HepG2 (cell line): ENCODE data around the gene HYAL2. TPM values are rescaled to one million over a fixed set of nuclear protein-coding genes. Genes with fewer than 3 reads are reported as not detected.

Experiments used
- GATAD1 ChIP-seq: IDR thresholded peaks from 2 replicates; pipeline ENCODE4 v1.6.1; 2016; ENCODE audit warnings: missing genetic modification reagents, missing compliant biosample characterization
- IKZF4 ChIP-seq: sonication (generic); formaldehyde crosslinking; IDR thresholded peaks from 2 replicates; pipeline ENCODE4 v1.5.1; 2020; ENCODE audit warnings: borderline replicate concordance, mild to moderate bottlenecking, low read depth, missing genetic modification reagents; ENCODE audit errors: not compliant biosample characterization
- KLF16 ChIP-seq, 2 experiments: sonication (generic) in 1 of 2; formaldehyde crosslinking in 1 of 2; IDR thresholded peaks; 2 replicates each; pipeline versions ENCODE4 v1.6.1 to v1.8.0; 2016 to 2023; ENCODE audit warnings: missing genetic modification reagents in 2 of 2, missing compliant biosample characterization in 1 of 2
- MED8 ChIP-seq: sonication (generic); formaldehyde crosslinking; IDR thresholded peaks from 2 replicates; pipeline ENCODE4 v1.8.1; 2023; ENCODE audit warnings: mild to moderate bottlenecking, missing genetic modification reagents; ENCODE audit not compliant: insufficient replicate concordance
- NFE2 ChIP-seq: sonication (generic); formaldehyde crosslinking; IDR thresholded peaks from 2 replicates; pipeline ENCODE4 v1.4.0; 2020; ENCODE audit warnings: missing genetic modification reagents
- NFE2L1 ChIP-seq: sonication (generic); formaldehyde crosslinking; IDR thresholded peaks from 2 replicates; pipeline ENCODE4 v1.4.0; 2020; ENCODE audit warnings: missing genetic modification reagents, mild to moderate bottlenecking, borderline replicate concordance
- POLR2AphosphoS2 ChIP-seq: IDR thresholded peaks from 2 replicates; pipeline ENCODE4 v1.6.1; 2011; ENCODE audit warnings: low read depth, low read length, improper control_type of control experiment
- RXRA ChIP-seq: sonication (generic); formaldehyde crosslinking; IDR thresholded peaks from 2 replicates; pipeline ENCODE4 v1.5.1; 2020; ENCODE audit warnings: missing genetic modification reagents
- TAF15 ChIP-seq: fragments of 200-400 bp; formaldehyde crosslinking; IDR thresholded peaks from one replicate; pipeline ENCODE4 v1.6.1; 2018; ENCODE audit warnings: mild to moderate bottlenecking, low read depth, low read length; ENCODE audit not compliant: poor library complexity, severe bottlenecking
- ZKSCAN1 ChIP-seq: fragments of 150-350 bp; IDR thresholded peaks from 2 replicates; pipeline ENCODE4 v1.6.1; 2014; ENCODE audit warnings: low read length
- ZNF230 ChIP-seq: sonication (generic); formaldehyde crosslinking; IDR thresholded peaks from 2 replicates; pipeline ENCODE4 v1.4.0; 2020; ENCODE audit warnings: mild to moderate bottlenecking, missing genetic modification reagents
- ZNF337 ChIP-seq: sonication (generic); formaldehyde crosslinking; IDR thresholded peaks from 2 replicates; pipeline ENCODE4 v1.5.1; 2020; ENCODE audit warnings: missing genetic modification reagents, low read depth, mild to moderate bottlenecking, borderline replicate concordance
- ZNF33A ChIP-seq: sonication (generic); formaldehyde crosslinking; IDR thresholded peaks from 2 replicates; pipeline ENCODE4 v1.5.1; 2020; ENCODE audit warnings: missing genetic modification reagents, mild to moderate bottlenecking, moderate library complexity, borderline replicate concordance
- ZNF543 ChIP-seq: sonication (generic); formaldehyde crosslinking; IDR thresholded peaks from 2 replicates; pipeline ENCODE4 v1.4.0; 2020; ENCODE audit warnings: mild to moderate bottlenecking, missing genetic modification reagents
- ZNF558 ChIP-seq: sonication (generic); formaldehyde crosslinking; IDR thresholded peaks from 2 replicates; pipeline ENCODE4 v1.9.0; 2022; ENCODE audit warnings: mild to moderate bottlenecking, missing genetic modification reagents, borderline replicate concordance
- ZNF660 ChIP-seq: sonication (generic); formaldehyde crosslinking; IDR thresholded peaks from 2 replicates; pipeline ENCODE4 v1.5.1; 2020; ENCODE audit warnings: mild to moderate bottlenecking, low read depth, missing genetic modification reagents, borderline replicate concordance
- polyA plus RNA-seq, 8 experiments: library from polyadenylated mRNA; depleted of rRNA in 3 of 8; stranded (reverse) in 7 of 8; unstranded in 1 of 8; fragments of >200 nt; fragmentation: Illumina TruSeq in 4 of 8; extraction: Trizol in 4 of 8; gene quantifications; 2 replicates each; pipeline versions ENCODE4 v1.2.1 to v1.2.3, GENCODE V29; 2011 to 2016; ENCODE audit warnings: low read depth in 4 of 8, missing spikeins in 1 of 8, mixed read lengths in 1 of 8; ENCODE audit not compliant: insufficient read depth in 1 of 8
- total RNA-seq, 5 experiments: library from RNA; depleted of rRNA; stranded (reverse); fragments of >200 nt; fragmentation: Illumina TruSeq; extraction: Trizol; gene quantifications; 2 replicates each; pipeline ENCODE4 v1.2.3, GENCODE V29; 2016; ENCODE audit warnings: low read depth in 1 of 5
- TF ChIP-seq, protein P1 (sequence below): sonication (generic); formaldehyde crosslinking; IDR thresholded peaks from 2 replicates; pipeline ENCODE4 v1.4.0; 2020; ENCODE audit warnings: mild to moderate bottlenecking, missing genetic modification reagents
- TF ChIP-seq, protein P2 (sequence below): sonication (generic); formaldehyde crosslinking; IDR thresholded peaks from 2 replicates; pipeline ENCODE4 v1.5.0; 2020; ENCODE audit warnings: mild to moderate bottlenecking, missing genetic modification reagents
- TF ChIP-seq, protein P3 (sequence below): sonication (generic); formaldehyde crosslinking; IDR thresholded peaks from 2 replicates; pipeline ENCODE4 v1.4.0; 2020; ENCODE audit warnings: low read depth, mild to moderate bottlenecking, missing genetic modification reagents
- TF ChIP-seq, protein P4 (sequence below): IDR thresholded peaks from 2 replicates; pipeline ENCODE4 v1.6.1; 2016; ENCODE audit warnings: mild to moderate bottlenecking, missing biosample characterization, missing genetic modification reagents
- TF ChIP-seq, protein P5 (sequence below): sonication (generic); formaldehyde crosslinking; IDR thresholded peaks from 2 replicates; pipeline ENCODE4 v1.8.1; 2023; ENCODE audit warnings: mild to moderate bottlenecking, missing genetic modification reagents, borderline replicate concordance

Gene HYAL2
- total and polyA plus RNA-seq, 2 of the 13 experiments (the other 11 are each of a cell fraction or from before 2014, with no cell fraction given), result 76.2 to 102 TPM

DNA sequence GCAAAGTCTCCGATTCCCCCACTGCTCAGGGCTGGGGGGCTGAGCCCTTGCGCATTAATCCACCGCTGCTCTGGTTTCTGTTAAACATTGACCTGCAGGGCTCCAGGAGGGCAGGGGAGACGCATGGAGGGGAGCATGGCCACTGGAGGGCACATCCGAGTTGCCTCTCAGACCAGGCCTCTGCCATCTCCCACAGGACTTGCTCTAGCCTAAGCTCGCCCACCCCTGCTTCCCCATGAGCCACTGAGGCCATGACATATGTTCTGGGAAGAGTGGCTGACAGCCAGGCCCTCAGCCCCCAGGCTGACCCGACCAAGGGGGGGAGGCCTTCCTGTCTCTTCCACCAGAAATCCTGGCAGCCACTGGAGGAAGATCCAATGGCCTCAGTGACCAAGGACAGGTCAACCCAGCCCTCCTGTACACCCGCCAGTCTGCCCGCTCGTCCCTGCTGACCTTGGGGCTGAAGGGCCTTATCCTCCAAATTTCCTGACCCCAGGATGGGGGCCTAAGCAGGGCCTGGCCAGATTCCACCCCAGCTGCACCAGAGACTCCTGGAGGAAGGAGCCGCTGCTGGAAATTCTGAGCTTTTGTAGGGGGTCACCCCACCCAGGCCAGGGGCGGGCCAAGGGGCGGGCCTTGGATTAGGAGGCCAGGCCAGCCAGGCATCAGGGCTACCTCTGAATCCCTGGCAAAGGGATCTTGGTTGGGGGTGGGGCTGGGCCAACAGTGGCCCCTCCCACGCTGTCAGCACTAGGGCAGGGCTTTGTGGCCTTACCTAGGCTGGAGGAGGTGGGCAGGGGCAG is 19.3 kb downstream of the HYAL2 start, which contains the start of gene HYAL1 (continued):
- TF ChIP-seq, protein P1, sequence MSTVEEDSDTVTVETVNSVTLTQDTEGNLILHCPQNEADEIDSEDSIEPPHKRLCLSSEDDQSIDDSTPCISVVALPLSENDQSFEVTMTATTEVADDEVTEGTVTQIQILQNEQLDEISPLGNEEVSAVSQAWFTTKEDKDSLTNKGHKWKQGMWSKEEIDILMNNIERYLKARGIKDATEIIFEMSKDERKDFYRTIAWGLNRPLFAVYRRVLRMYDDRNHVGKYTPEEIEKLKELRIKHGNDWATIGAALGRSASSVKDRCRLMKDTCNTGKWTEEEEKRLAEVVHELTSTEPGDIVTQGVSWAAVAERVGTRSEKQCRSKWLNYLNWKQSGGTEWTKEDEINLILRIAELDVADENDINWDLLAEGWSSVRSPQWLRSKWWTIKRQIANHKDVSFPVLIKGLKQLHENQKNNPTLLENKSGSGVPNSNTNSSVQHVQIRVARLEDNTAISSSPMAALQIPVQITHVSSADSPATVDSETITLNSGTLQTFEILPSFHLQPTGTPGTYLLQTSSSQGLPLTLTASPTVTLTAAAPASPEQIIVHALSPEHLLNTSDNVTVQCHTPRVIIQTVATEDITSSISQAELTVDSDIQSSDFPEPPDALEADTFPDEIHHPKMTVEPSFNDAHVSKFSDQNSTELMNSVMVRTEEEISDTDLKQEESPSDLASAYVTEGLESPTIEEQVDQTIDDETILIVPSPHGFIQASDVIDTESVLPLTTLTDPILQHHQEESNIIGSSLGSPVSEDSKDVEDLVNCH (CRISPR knock-in tag), result no peak; the same call in 1 of the 2 replicates
- TF ChIP-seq, protein P2, sequence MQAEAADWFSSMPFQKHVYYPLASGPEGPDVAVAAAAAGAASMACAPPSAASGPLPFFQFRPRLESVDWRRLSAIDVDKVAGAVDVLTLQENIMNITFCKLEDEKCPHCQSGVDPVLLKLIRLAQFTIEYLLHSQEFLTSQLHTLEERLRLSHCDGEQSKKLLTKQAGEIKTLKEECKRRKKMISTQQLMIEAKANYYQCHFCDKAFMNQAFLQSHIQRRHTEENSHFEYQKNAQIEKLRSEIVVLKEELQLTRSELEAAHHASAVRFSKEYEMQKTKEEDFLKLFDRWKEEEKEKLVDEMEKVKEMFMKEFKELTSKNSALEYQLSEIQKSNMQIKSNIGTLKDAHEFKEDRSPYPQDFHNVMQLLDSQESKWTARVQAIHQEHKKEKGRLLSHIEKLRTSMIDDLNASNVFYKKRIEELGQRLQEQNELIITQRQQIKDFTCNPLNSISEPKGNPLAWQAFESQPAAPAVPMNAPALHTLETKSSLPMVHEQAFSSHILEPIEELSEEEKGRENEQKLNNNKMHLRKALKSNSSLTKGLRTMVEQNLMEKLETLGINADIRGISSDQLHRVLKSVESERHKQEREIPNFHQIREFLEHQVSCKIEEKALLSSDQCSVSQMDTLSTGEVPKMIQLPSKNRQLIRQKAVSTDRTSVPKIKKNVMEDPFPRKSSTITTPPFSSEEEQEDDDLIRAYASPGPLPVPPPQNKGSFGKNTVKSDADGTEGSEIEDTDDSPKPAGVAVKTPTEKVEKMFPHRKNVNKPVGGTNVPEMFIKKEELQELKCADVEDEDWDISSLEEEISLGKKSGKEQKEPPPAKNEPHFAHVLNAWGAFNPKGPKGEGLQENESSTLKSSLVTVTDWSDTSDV (CRISPR knock-in tag), result no peak
- TF ChIP-seq NFE2L1 (CRISPR knock-in tag) (no peak), MED8 (CRISPR knock-in tag) (peak; percentile 49), ZKSCAN1 (0 out of 2 replicates have a peak, but pooled peaks have one; percentile 27), ZNF33A (peak; percentile 69; the same call in 1 of the 2 replicates), TAF15 (no peak), RXRA (peak; percentile 58; the same call in 1 of the 2 replicates), KLF16 (CRISPR knock-in tag; IDR thresholded peaks at IDR 0.05) (peak in 1 of 2 experiments; percentile 59; a peak in 2 of 4 replicates), ZNF660 (CRISPR knock-in tag) (no peak), ZNF230 (peak; percentile 72; the same call in 1 of the 2 replicates), POLR2AphosphoS2 (no peak), ZNF337 (CRISPR knock-in tag) (peak; percentile 41; the same call in 1 of the 2 replicates), ZNF558 (no peak), NFE2 (CRISPR knock-in tag) (no peak), ZNF543 (CRISPR knock-in tag) (peak; percentile 65; the same call in 1 of the 2 replicates), GATAD1 (CRISPR knock-in tag) (peak; percentile 47; the same call in 1 of the 2 replicates), IKZF4 (peak; percentile 51)
- TF ChIP-seq, protein P3, sequence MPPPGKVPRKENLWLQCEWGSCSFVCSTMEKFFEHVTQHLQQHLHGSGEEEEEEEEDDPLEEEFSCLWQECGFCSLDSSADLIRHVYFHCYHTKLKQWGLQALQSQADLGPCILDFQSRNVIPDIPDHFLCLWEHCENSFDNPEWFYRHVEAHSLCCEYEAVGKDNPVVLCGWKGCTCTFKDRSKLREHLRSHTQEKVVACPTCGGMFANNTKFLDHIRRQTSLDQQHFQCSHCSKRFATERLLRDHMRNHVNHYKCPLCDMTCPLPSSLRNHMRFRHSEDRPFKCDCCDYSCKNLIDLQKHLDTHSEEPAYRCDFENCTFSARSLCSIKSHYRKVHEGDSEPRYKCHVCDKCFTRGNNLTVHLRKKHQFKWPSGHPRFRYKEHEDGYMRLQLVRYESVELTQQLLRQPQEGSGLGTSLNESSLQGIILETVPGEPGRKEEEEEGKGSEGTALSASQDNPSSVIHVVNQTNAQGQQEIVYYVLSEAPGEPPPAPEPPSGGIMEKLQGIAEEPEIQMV (CRISPR knock-in tag), result no peak
- TF ChIP-seq, protein P4, sequence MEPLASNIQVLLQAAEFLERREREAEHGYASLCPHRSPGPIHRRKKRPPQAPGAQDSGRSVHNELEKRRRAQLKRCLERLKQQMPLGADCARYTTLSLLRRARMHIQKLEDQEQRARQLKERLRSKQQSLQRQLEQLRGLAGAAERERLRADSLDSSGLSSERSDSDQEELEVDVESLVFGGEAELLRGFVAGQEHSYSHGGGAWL (CRISPR knock-in tag), result peak; percentile 88
- TF ChIP-seq, protein P5, sequence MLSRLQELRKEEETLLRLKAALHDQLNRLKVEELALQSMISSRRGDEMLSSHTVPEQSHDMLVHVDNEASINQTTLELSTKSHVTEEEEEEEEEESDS, result peak; percentile 88; the same call in 1 of the 2 replicates
